A549 (cell line): Measurements from ENCODE around the gene LARGE1.

Experiments
- CHD4 ChIP-seq: fragments of 200-600 bp; sonication (generic); IDR thresholded peaks from 2 replicates; pipeline ENCODE4 v1.6.1; 2016; ENCODE audit warnings: antibody characterized with exemption, mild to moderate bottlenecking, borderline replicate concordance
- JUNB ChIP-seq: fragments of >200 bp; sonication (Bioruptor Twin); formaldehyde crosslinking; IDR thresholded peaks from 2 replicates; pipeline ENCODE4 v1.6.1; 2016
- KDM5A ChIP-seq: fragments of 200-600 bp; sonication (generic); IDR thresholded peaks from 2 replicates; pipeline ENCODE4 v1.6.1; 2016; ENCODE audit warnings: antibody characterized with exemption, mild to moderate bottlenecking
- MAZ ChIP-seq: fragments of 150-350 bp; IDR thresholded peaks from 2 replicates; pipeline ENCODE4 v1.6.1; 2014; ENCODE audit warnings: antibody characterized with exemption, low read depth, low read length, borderline replicate concordance
- MYC ChIP-seq: IDR thresholded peaks from 2 replicates; pipeline ENCODE4 v1.6.1; 2012; ENCODE audit warnings: mild to moderate bottlenecking, inconsistent platforms, low read length, improper control_type of control experiment, borderline replicate concordance
- POLR2A ChIP-seq: IDR thresholded peaks from 2 replicates; pipeline ENCODE4 v1.6.1; 2012; ENCODE audit warnings: mild to moderate bottlenecking, low read length
- RCOR1 ChIP-seq: fragments of 150-350 bp; IDR thresholded peaks from 2 replicates; pipeline ENCODE4 v1.6.1; 2014; ENCODE audit warnings: antibody characterized with exemption, low read length, low read depth
- TF ChIP-seq, protein P1 (sequence below): fragments of 200-600 bp; sonication (generic); IDR thresholded peaks from 2 replicates; pipeline ENCODE4 v1.6.1; 2016; ENCODE audit warnings: antibody characterized with exemption, mild to moderate bottlenecking, moderate library complexity
- TF ChIP-seq, protein P2 (sequence below): fragments of 250-450 bp; sonication (Bioruptor Pico); IDR thresholded peaks from 2 replicates; pipeline ENCODE4 v1.5.0; 2021; ENCODE audit warnings: mild to moderate bottlenecking, moderate library complexity, borderline replicate concordance

DNA sequence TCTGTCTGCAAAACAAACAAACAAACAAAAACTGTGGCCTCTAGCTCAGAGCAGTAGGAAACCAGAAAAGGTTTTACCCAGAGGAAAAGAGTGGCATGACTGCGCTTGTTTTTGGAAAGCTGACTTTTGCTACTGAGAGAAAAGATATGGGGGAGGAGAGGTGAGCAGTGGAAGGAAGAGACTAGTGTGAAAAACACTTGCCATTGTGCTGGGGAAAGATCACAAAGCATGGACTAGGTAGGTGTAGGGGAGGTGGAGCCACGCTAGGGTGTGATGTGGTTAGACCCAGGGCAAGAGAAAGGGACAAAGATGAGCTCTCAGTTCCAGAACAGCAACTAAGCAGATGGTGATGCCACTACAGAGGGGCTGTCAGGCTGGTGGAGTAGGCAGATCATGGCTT, 319.2 kb downstream of the LARGE1 start:
- TF ChIP-seq CHD4 (no peak), POLR2A (no peak), RCOR1 (no peak), MAZ (no peak), JUNB (no peak), KDM5A (no peak), MYC (no peak)
- TF ChIP-seq, protein P1, sequence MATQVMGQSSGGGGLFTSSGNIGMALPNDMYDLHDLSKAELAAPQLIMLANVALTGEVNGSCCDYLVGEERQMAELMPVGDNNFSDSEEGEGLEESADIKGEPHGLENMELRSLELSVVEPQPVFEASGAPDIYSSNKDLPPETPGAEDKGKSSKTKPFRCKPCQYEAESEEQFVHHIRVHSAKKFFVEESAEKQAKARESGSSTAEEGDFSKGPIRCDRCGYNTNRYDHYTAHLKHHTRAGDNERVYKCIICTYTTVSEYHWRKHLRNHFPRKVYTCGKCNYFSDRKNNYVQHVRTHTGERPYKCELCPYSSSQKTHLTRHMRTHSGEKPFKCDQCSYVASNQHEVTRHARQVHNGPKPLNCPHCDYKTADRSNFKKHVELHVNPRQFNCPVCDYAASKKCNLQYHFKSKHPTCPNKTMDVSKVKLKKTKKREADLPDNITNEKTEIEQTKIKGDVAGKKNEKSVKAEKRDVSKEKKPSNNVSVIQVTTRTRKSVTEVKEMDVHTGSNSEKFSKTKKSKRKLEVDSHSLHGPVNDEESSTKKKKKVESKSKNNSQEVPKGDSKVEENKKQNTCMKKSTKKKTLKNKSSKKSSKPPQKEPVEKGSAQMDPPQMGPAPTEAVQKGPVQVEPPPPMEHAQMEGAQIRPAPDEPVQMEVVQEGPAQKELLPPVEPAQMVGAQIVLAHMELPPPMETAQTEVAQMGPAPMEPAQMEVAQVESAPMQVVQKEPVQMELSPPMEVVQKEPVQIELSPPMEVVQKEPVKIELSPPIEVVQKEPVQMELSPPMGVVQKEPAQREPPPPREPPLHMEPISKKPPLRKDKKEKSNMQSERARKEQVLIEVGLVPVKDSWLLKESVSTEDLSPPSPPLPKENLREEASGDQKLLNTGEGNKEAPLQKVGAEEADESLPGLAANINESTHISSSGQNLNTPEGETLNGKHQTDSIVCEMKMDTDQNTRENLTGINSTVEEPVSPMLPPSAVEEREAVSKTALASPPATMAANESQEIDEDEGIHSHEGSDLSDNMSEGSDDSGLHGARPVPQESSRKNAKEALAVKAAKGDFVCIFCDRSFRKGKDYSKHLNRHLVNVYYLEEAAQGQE: no peak
- TF ChIP-seq, protein P2, sequence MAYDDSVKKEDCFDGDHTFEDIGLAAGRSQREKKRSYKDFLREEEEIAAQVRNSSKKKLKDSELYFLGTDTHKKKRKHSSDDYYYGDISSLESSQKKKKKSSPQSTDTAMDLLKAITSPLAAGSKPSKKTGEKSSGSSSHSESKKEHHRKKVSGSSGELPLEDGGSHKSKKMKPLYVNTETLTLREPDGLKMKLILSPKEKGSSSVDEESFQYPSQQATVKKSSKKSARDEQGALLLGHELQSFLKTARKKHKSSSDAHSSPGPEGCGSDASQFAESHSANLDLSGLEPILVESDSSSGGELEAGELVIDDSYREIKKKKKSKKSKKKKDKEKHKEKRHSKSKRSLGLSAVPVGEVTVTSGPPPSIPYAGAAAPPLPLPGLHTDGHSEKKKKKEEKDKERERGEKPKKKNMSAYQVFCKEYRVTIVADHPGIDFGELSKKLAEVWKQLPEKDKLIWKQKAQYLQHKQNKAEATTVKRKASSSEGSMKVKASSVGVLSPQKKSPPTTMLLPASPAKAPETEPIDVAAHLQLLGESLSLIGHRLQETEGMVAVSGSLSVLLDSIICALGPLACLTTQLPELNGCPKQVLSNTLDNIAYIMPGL (CRISPR knock-in tag): no peak
